Body of pancreas (tissue), 4 donors: ENCODE data around the gene ARMC12. TPM values are rescaled to one million over a fixed set of nuclear protein-coding genes. Genes with fewer than 3 reads are reported as not detected.

ENCODE experiments used
- ATAC-seq: fragments of 150-250 bp; one replicate; pipeline ENCODE4 v1.9.1; 2016
- DNase-seq, 4 donors: peaks; one replicate each; pipeline ENCODE4 v3.0.0-alpha.2; 2019
- H3K27ac ChIP-seq, 4 donors: fragments of 200-600 bp; sonication (generic); 1 replicate in 3 of 4; 2 replicates in 1 of 4; pipeline versions ENCODE4 v1.5.1 to v1.6.1; 2016 to 2019; ENCODE audit warnings: mild to moderate bottlenecking in 1 of 4, mixed read lengths in 1 of 4, moderate library complexity in 1 of 4
- H3K27me3 ChIP-seq, 2 donors: fragments of 200-600 bp; sonication (generic); one replicate each; pipeline ENCODE4 v1.6.0; 2016; ENCODE audit warnings: mild to moderate bottlenecking in 1 of 2
- H3K36me3 ChIP-seq, 2 donors: fragments of 200-600 bp; sonication (generic); replicated peaks in 1 of 2; 2 replicates each; pipeline ENCODE4 v1.5.1; 2016; ENCODE audit warnings: low read depth in 2 of 2; ENCODE audit not compliant: insufficient read depth in 1 of 2
- H3K4me1 ChIP-seq: fragments of 200-600 bp; sonication (generic); one replicate; pipeline ENCODE4 v1.6.0; 2016
- H3K4me3 ChIP-seq, 2 donors: fragments of 200-600 bp; sonication (generic); 1 replicate in 1 of 2; 2 replicates in 1 of 2; pipeline ENCODE4 v1.5.1; 2016 to 2019
- H3K9me3 ChIP-seq, 3 donors: fragments of 200-600 bp; sonication (generic); 1 replicate in 2 of 3; 2 replicates in 1 of 3; pipeline ENCODE4 v1.5.1; 2016
- CTCF ChIP-seq, 7 experiments: fragments of 450-650 bp in 4 of 7; fragments of 200-600 bp in 3 of 7; sonication (generic) in 3 of 7; IDR thresholded peaks; one replicate each; pipeline ENCODE4 v1.5.1; 2016 to 2019; ENCODE audit warnings: antibody characterized with exemption in 7 of 7
- POLR2A ChIP-seq, 3 donors: fragments of 450-650 bp; IDR thresholded peaks; one replicate each; pipeline ENCODE4 v1.6.1; 2016; ENCODE audit warnings: antibody characterized with exemption in 3 of 3, mild to moderate bottlenecking in 2 of 3
- WGBS, 2 donors: methylation state at CpG; one replicate each; pipeline ENCODE4 v1.1.5; 2017; 5-methylcytosine and 5-hydroxymethylcytosine counted together
- intact Hi-C: fragments of 100-400 bp; cut with DNase I; formaldehyde crosslinking; loops from one replicate; pipeline ENCODE4 v1.15.1; 2023
- total RNA-seq, 2 donors: library from RNA; depleted of rRNA; stranded (reverse); fragments of >200 nt; gene quantifications; one replicate each; pipeline ENCODE4 v1.1.0, GENCODE V29; 2016

The ARMC12 gene
- total RNA-seq, 2 donors from 2014 or later = 0.26 TPM; not detected in 1

- H3K36me3 ChIP-seq = no peaks in the 10 kb centered on the region
- DNase-seq (no peak), ATAC-seq (no peak)
- no peaks in the 10 kb centered on the region for H3K27me3 ChIP-seq
- peaks cover 23% of the 10 kb centered on the region for H3K4me1 ChIP-seq
- intact Hi-C loops = no loop called here
- peak overlapping the region in 1 of 4 donors; percentile 79 for H3K27ac ChIP-seq
- TF ChIP-seq POLR2A (IDR thresholded peaks at IDR 0.05) (no peak), CTCF (IDR thresholded peaks at IDR 0.05) (no peak)
- H3K4me3 ChIP-seq = no peak overlapping the region
- H3K9me3 ChIP-seq = no peaks in the 10 kb centered on the region
- WGBS, 2 donors = 77 to 93% methylated on average over 4 of the region's 4 CpGs
These were observed 18.5 kb upstream of the ARMC12 start for GRCh38 chr6:35718375-35718736.

GRCh38 chr6:35718911-35719381, 17.9 kb upstream of the ARMC12 start:
- Histone ChIP-seq H3K9me3 (no peaks in the 10 kb centered on the region), H3K4me3 (no peak overlapping the region), H3K36me3 (no peaks in the 10 kb centered on the region), H3K4me1 (peaks cover 29% of the 10 kb centered on the region), H3K27me3 (no peaks in the 10 kb centered on the region), H3K27ac (peak overlapping the region in 2 of 4 donors; percentile 56 to 79)
- ATAC-seq = no peak
- no peak for TF ChIP-seq CTCF (IDR thresholded peaks at IDR 0.05)
- TF ChIP-seq POLR2A (IDR thresholded peaks at IDR 0.05) = no peak
- DNase-seq = no peak
- 78 to 84% methylated on average over 2 of the region's 2 CpGs for WGBS, 2 donors
- intact Hi-C loops = no loop called here

- no peak for ATAC-seq
- DNase-seq = no peak
- intact Hi-C loops = no loop called here
- Histone ChIP-seq H3K4me3 (no peak overlapping the region), H3K9me3 (no peaks in the 10 kb centered on the region), H3K27ac (peak overlapping the region in 3 of 4 donors; percentile 39 to 79 (median 56)), H3K27me3 (no peaks in the 10 kb centered on the region), H3K4me1 (peaks cover 33% of the 10 kb centered on the region), H3K36me3 (no peaks in the 10 kb centered on the region)
- 72 to 91% methylated on average over 4 to 5 of the region's 5 CpGs for WGBS, 2 donors
- no peak for TF ChIP-seq CTCF (IDR thresholded peaks at IDR 0.05)
- no peak for TF ChIP-seq POLR2A (IDR thresholded peaks at IDR 0.05)
These were observed 17.4 kb upstream of the ARMC12 start for GRCh38 chr6:35719404-35719829.

- intact Hi-C loops = no loop called here
- H3K4me1 ChIP-seq = peaks cover 40% of the 10 kb centered on the region
- 53 to 71% methylated on average over 13 to 21 of the region's 21 CpGs for WGBS, 2 donors
These were observed 16.8 kb upstream of the ARMC12 start for GRCh38 chr6:35719830-35720733.

More at GRCh38 chr6:35719830-35720733, 16.8 kb upstream of the ARMC12 start:
- DNase-seq (peak in 2 of 4 donors; percentile 25 to 71), ATAC-seq (no peak)
- TF ChIP-seq CTCF (IDR thresholded peaks at IDR 0.05) (no peak), POLR2A (IDR thresholded peaks at IDR 0.05) (peak in 1 of 3 donors; percentile 35)
- Histone ChIP-seq H3K27ac (peak overlapping the region; percentile 13 to 79 (median 48)), H3K27me3 (no peaks in the 10 kb centered on the region), H3K36me3 (no peaks in the 10 kb centered on the region), H3K4me3 (no peak overlapping the region), H3K9me3 (no peaks in the 10 kb centered on the region)
